Endothelial cell of umbilical vein (primary cell): Measurements from ENCODE around the gene HOXB5. TPM values are rescaled to one million over a fixed set of nuclear protein-coding genes. Genes with fewer than 3 reads are reported as not detected.

Source experiments
- BruUV-seq: library from RNA; stranded (reverse); fragments of 400-500 nt; replicated peaks from 2 replicates; lab custom pipeline; 2021; lab: Mats Ljungman, UMichigan
- CTCF ChIA-PET: fragments of 300-600, 350-600 bp; sonication (Branson Sonifier 250); formaldehyde crosslinking; loops from one replicate; lab custom pipeline; 2021; ENCODE audit warnings: antibody characterized with exemption, inconsistent platforms; lab: Charles Lee
- POLR2A ChIA-PET: fragments of 300-600, 350-600 bp; sonication (Branson Sonifier 250); formaldehyde crosslinking; loops from one replicate; lab custom pipeline; 2021; ENCODE audit warnings: antibody characterized with exemption, inconsistent platforms; lab: Charles Lee
- DNase-seq: peaks from one replicate; pipeline ENCODE4 v3.0.0-alpha.2; 2011; ENCODE audit warnings: low read depth, low spot score
- FAIRE-seq: peaks from 2 replicates; lab custom pipeline; 2011; peaks lifted over from hg19 to GRCh38; lab: Jason Lieb, UNC
- H2AFZ ChIP-seq: 2 replicates; pipeline ENCODE4 v1.6.0; 2012; ENCODE audit warnings: low read depth, low read length, control low read depth, inconsistent platforms
- H3K27ac ChIP-seq: 2 replicates; pipeline ENCODE4 v1.5.1; 2011; ENCODE audit warnings: low read depth, mild to moderate bottlenecking, control low read depth, low read length, moderate library complexity; ENCODE audit not compliant: insufficient read depth
- H3K27me3 ChIP-seq, 2 experiments: 2 replicates each; pipeline versions ENCODE4 v1.6.0 to v1.6.1; 2011; ENCODE audit warnings: low read length in 2 of 2, mixed read lengths in 1 of 2; ENCODE audit not compliant: control insufficient read depth in 2 of 2, insufficient read depth in 2 of 2
- H3K36me3 ChIP-seq, 2 experiments: 2 replicates in 1 of 2; 3 replicates in 1 of 2; pipeline ENCODE4 v1.5.1; 2011; ENCODE audit warnings: low read length in 2 of 2, mild to moderate bottlenecking in 1 of 2, moderate library complexity in 1 of 2; ENCODE audit not compliant: control insufficient read depth in 2 of 2, insufficient read depth in 2 of 2; ENCODE audit errors: extremely low read depth in 1 of 2
- H3K4me1 ChIP-seq: 3 replicates; pipeline ENCODE4 v1.5.1; 2011; ENCODE audit warnings: mild to moderate bottlenecking, low read length; ENCODE audit not compliant: control insufficient read depth, insufficient read depth; ENCODE audit errors: extremely low read depth
- H3K4me2 ChIP-seq: 2 replicates; pipeline ENCODE4 v1.6.1; 2011; ENCODE audit warnings: low read length, control low read depth, mixed read lengths; ENCODE audit not compliant: insufficient read depth
- H3K4me3 ChIP-seq, 3 experiments: fragments of 200-600 bp in 1 of 3; sonication (generic), shearing (Covaris generic) in 1 of 3; replicated peaks in 1 of 3; 2 replicates each; pipeline ENCODE4 v1.5.1; 2011 to 2016; ENCODE audit warnings: control low read depth in 3 of 3, low read length in 3 of 3, mild to moderate bottlenecking in 2 of 3, inconsistent platforms in 1 of 3, low read depth in 1 of 3, moderate library complexity in 1 of 3; ENCODE audit not compliant: insufficient read depth in 1 of 3
- H3K79me2 ChIP-seq: 2 replicates; pipeline ENCODE4 v1.6.0; 2012; ENCODE audit warnings: low read length, inconsistent platforms; ENCODE audit not compliant: control insufficient read depth, insufficient read depth
- H3K9ac ChIP-seq: replicated peaks from 2 replicates; pipeline ENCODE3; 2011; ENCODE audit warnings: low read length, control low read depth; ENCODE audit not compliant: insufficient read depth; ENCODE audit errors: extremely low read depth
- H3K9me1 ChIP-seq: replicated peaks from 3 replicates; pipeline ENCODE4 v1.6.0; 2011; ENCODE audit warnings: mild to moderate bottlenecking, low read length; ENCODE audit not compliant: control insufficient read depth, insufficient read depth; ENCODE audit errors: extremely low read depth
- H3K9me3 ChIP-seq: replicated peaks from 2 replicates; pipeline ENCODE4 v1.5.1; 2012; ENCODE audit warnings: low read length, inconsistent platforms; ENCODE audit not compliant: control insufficient read depth, insufficient read depth
- H4K20me1 ChIP-seq: replicated peaks from 2 replicates; pipeline ENCODE3; 2011; ENCODE audit warnings: mild to moderate bottlenecking, low read length; ENCODE audit not compliant: control insufficient read depth, insufficient read depth; ENCODE audit errors: extremely low read depth
- EZH2 ChIP-seq: IDR thresholded peaks from 2 replicates; pipeline ENCODE4 v1.6.1; 2012; ENCODE audit warnings: borderline replicate concordance, low read depth, mild to moderate bottlenecking, moderate library complexity, low read length, inconsistent platforms; ENCODE audit not compliant: severe bottlenecking
- FOS ChIP-seq: IDR thresholded peaks from 2 replicates; pipeline ENCODE4 v1.6.1; 2011; ENCODE audit warnings: mild to moderate bottlenecking, low read length, moderate library complexity, borderline replicate concordance; ENCODE audit not compliant: insufficient read depth
- GATA2 ChIP-seq: IDR thresholded peaks from 2 replicates; pipeline ENCODE4 v1.7.0; 2011; ENCODE audit warnings: low read depth, mild to moderate bottlenecking, moderate library complexity, mixed read lengths, low read length; ENCODE audit not compliant: insufficient read length, insufficient read depth
- JUN ChIP-seq: IDR thresholded peaks from 2 replicates; pipeline ENCODE4 v1.6.1; 2011; ENCODE audit warnings: borderline replicate concordance, low read depth; ENCODE audit not compliant: insufficient read length, insufficient read depth
- MYC ChIP-seq: IDR thresholded peaks from one replicate; pipeline ENCODE4 v1.6.1; 2011; ENCODE audit warnings: mild to moderate bottlenecking, low read depth, low read length
- POLR2A ChIP-seq: IDR thresholded peaks from 2 replicates; pipeline ENCODE4 v1.6.1; 2012; ENCODE audit warnings: low read depth, mild to moderate bottlenecking, control low read depth, low read length
- POLR2AphosphoS5 ChIP-seq: IDR thresholded peaks from 2 replicates; pipeline ENCODE4 v1.6.1; 2012; ENCODE audit warnings: low read depth, mild to moderate bottlenecking, control low read depth, low read length, moderate library complexity; ENCODE audit not compliant: insufficient read depth
- dilution Hi-C: fragments of 300-500 bp; cut with MboI; formaldehyde crosslinking; loops from one replicate; pipeline ENCODE4 v1.15.0; 2019; ENCODE audit warnings: low sequenced_read_pairs; ENCODE audit not compliant: extremely low pct_ligation_motif_present
- intact Hi-C: fragments of 100-400 bp; cut with micrococcal nuclease; formaldehyde crosslinking; loops from one replicate; pipeline ENCODE4 v1.10.0; 2022
- polyA plus RNA-seq, 4 experiments: library from polyadenylated mRNA; depleted of rRNA in 3 of 4; stranded (reverse) in 3 of 4; unstranded in 1 of 4; fragments of >200 nt; gene quantifications; 2 replicates each; pipeline versions ENCODE4 v1.2.1 to v1.2.3, GENCODE V29; 2011 to 2012; ENCODE audit warnings: missing spikeins in 1 of 4
- total RNA-seq: library from RNA; stranded (reverse); gene quantifications from 2 replicates; pipeline ENCODE4 v1.2.3, GENCODE V29; 2021
- TF ChIP-seq, protein P1 (sequence below): IDR thresholded peaks from 2 replicates; pipeline ENCODE4 v1.6.1; 2011; ENCODE audit not compliant: insufficient read depth, insufficient read length
- TF ChIP-seq, protein P2 (sequence below), 2 donors: IDR thresholded peaks; 1 replicate in 1 of 2; 2 replicates in 1 of 2; pipeline ENCODE4 v1.5.1; 2011; ENCODE audit warnings: low read length in 2 of 2, mild to moderate bottlenecking in 2 of 2, moderate library complexity in 2 of 2, control low read depth in 1 of 2, inconsistent platforms in 1 of 2, low read depth in 1 of 2; ENCODE audit not compliant: insufficient read depth in 1 of 2; ENCODE audit errors: extremely low read depth in 1 of 2

The HOXB5 gene
- total and polyA plus RNA-seq, 2 donors (not counting 3 experiments of a cell fraction or from before 2014, with no cell fraction given), result 2.0 to 8.5 TPM

DNA sequence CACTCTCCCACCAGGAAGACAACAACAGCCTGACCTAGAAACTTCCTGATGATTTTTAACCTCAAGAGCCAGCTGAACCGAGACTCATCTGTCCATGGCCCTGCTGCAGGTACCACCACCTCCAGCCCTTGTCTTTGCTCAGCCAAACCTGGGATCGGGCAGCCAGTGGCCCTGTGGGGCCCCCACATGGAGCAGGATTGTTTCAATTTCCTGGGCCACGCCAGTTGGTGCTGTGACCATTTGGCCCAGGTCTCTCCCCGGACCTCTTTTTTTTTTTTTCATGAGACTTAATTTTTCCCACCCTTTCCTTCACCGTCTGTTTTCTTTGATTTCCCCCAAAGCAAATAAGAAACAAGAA lies 40.4 kb downstream of the HOXB5 start:
- Histone ChIP-seq H3K79me2 (peaks cover 50% of the 10 kb centered on the region), H3K4me3 (no peak overlapping the region), H3K9me3 (no peaks in the 10 kb centered on the region), H4K20me1 (no peaks in the 10 kb centered on the region), H2AFZ (no peak overlapping the region), H3K4me2 (no peak overlapping the region), H3K36me3 (peaks cover 10 to 14% of the 10 kb centered on the region in 2 experiments), H3K27me3 (no peaks in the 10 kb centered on the region), H3K9ac (no peak overlapping the region), H3K9me1 (no peaks in the 10 kb centered on the region), H3K27ac (no peak overlapping the region), H3K4me1 (peaks cover 36% of the 10 kb centered on the region)
- ChIA-PET POLR2A (no interaction called here), CTCF (no interaction called here)
- dilution Hi-C loops, result no loop called here
- BruUV-seq, result no TSS peak
- intact Hi-C loops, result loop anchor here (1.0 kb wide), 1 partner anchor 8 kb away; the partner anchor contains the start of gene HOXB2
- no peak for DNase-seq
- FAIRE-seq, result no peak
- TF ChIP-seq GATA2 (no peak), POLR2A (no peak), POLR2AphosphoS5 (no peak), FOS (no peak), JUN (no peak), MYC (no peak), EZH2 (no peak)
- TF ChIP-seq, protein P1, sequence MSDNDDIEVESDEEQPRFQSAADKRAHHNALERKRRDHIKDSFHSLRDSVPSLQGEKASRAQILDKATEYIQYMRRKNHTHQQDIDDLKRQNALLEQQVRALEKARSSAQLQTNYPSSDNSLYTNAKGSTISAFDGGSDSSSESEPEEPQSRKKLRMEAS, result no peak
- TF ChIP-seq, protein P2, sequence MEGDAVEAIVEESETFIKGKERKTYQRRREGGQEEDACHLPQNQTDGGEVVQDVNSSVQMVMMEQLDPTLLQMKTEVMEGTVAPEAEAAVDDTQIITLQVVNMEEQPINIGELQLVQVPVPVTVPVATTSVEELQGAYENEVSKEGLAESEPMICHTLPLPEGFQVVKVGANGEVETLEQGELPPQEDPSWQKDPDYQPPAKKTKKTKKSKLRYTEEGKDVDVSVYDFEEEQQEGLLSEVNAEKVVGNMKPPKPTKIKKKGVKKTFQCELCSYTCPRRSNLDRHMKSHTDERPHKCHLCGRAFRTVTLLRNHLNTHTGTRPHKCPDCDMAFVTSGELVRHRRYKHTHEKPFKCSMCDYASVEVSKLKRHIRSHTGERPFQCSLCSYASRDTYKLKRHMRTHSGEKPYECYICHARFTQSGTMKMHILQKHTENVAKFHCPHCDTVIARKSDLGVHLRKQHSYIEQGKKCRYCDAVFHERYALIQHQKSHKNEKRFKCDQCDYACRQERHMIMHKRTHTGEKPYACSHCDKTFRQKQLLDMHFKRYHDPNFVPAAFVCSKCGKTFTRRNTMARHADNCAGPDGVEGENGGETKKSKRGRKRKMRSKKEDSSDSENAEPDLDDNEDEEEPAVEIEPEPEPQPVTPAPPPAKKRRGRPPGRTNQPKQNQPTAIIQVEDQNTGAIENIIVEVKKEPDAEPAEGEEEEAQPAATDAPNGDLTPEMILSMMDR (IDR thresholded peaks at IDR 0.05; ENCODE audit: extremely low read depth in 1 of 2, insufficient read depth in 1 of 2, low read depth in 1 of 2, low read length in 2 of 2), result no peak
